ENCODE measurements around the gene ARHGAP18.

Gene ARHGAP18

DNA sequence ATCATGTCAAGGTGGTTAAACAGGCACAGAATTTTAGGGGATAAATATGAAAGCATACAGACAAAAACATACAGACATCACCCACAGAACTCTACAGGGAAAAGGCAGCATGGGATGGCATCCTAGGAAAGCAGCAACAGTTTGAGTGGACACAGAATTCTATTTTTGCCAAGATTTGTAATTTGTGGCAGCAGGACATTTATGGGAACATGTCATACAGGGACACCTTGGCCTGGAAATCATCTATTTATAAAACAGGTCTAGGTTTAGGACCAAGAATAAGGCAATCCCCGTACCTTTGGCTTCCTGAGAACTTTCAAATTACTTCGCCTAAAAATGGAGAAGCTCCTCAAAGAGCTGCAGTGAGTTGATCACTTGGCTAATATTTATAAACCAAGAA is 17.5 kb downstream of the ARHGAP18 start:
- DNase-seq (ENCODE audit: low read depth in 2 of 2), result no peak

DNA sequence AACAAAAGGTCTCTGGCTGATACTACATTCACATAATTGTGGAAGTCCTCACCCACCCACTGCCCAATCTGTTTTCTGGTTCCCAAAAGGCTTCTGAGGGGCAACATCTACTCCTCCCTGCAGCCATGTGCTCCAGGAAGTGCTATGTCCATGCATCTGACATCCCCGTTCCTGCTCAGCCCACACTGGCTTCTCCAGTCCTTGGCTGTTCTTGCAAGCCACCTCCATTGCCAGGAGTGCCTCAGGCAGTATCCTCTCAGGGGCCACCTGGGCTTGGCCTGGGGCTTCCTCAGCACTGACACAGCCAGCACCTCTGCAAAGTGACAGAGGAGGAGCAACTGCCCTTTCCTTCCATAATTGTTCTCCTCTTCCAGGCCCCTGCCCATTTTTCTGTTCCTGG is 18.3 kb downstream of the ARHGAP18 start:
- DNase-seq (ENCODE audit: low read depth in 2 of 2), result no peak

GRCh38 chr6:129691043-129691640 is 18.8 kb downstream of the ARHGAP18 start:
- DNase-seq (ENCODE audit: low read depth in 2 of 2), result no peak

DNA sequence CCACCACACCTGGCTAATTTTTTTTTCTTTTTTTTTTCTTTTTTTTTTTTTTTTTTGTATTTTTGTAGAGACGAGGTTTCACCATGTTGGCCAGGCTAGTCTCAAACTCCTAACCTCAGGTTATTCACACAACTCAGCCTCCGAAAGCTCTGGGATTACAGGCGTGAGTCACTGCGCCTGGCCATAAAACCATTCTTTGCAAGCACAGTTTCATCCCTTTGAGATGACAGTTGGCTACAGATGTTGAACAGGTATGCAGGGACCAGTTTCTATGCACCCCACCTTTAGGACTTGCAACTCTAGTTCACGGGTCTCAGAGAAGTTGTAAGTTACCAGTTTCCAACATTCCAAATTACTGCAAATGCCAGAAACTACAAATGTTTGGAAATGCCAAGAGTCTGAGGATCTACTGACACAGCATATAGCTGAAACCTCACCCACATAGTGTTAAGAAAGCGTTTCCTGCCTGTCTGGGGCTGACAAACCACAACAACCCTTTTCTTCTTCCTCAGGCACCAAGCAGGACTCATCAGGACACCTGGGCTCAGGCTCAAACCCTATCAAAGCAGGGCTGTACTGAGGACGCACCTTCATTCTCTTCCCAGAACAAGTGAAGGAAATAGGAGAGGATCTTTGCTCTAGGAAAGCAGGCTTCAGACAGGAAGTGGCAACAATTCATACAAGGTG is 22.9 kb downstream of the ARHGAP18 start:
- no peak for DNase-seq (ENCODE audit: low read depth in 2 of 2)

GRCh38 chr6:129685662-129686031 is 24.3 kb downstream of the ARHGAP18 start:
- no peak for DNase-seq (ENCODE audit: low read depth in 2 of 2)

DNA sequence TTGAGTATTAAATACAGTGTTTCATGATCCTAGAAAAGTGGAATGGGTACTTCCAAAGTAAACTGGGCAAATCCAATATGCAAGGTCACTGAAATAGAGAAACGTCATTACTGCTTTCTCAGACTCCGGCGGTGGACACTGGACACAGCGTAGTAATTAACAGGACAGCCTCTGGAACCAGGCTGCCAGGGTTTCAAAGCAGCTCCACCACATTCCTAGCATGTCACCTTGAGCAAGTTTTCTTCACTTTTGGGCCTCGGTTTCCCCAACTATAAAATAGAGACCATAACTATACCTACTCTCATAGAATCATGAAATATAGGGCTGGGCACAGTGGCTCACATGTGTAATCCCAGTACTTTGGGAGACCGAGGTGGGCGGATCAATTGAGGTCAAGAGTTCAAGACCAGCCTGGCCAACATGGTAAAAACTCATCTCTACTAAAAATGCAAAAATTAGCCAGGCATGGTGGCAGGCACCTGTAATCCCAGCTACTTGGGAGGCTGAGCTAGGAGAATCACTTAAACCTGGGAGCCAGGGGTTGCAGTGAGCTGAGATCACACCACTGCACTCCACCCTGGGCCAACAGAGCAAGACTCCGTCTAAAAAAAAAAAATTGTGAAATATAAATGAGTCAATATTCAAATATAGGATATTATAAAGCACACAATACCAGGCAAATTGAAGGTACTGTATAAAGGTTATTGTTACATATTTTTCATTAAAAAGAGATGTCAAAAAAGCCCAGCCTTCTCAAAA is 24.9 kb downstream of the ARHGAP18 start:
- DNase-seq (ENCODE audit: low read depth in 2 of 2), result no peak

DNA sequence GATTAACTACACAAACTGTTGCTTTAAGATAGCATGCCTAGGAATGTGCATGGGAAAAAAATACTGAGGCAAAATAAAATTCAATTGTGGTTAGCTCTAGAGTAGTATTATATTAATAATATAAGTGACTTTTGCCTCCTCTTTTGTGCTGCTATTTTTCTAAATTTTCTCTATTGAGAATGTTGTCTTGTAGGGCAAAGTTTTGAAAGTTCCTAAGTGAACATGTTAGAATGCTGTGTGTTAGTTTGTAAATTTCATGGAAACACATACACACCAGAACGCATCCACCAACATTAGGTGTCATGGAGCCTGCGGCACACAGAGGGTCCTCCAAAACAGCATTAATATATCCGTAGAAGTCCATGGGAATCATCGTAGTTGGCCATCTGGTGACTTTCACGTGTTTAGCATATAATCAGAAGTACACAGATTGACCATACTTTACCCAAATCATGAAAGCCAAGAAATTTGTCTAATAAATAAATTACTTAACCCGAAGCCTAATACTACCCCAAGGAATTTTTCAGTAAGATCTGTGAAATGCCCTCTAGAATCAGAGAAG is 25.6 kb downstream of the ARHGAP18 start:
- DNase-seq (ENCODE audit: low read depth in 2 of 2), result no peak

DNA sequence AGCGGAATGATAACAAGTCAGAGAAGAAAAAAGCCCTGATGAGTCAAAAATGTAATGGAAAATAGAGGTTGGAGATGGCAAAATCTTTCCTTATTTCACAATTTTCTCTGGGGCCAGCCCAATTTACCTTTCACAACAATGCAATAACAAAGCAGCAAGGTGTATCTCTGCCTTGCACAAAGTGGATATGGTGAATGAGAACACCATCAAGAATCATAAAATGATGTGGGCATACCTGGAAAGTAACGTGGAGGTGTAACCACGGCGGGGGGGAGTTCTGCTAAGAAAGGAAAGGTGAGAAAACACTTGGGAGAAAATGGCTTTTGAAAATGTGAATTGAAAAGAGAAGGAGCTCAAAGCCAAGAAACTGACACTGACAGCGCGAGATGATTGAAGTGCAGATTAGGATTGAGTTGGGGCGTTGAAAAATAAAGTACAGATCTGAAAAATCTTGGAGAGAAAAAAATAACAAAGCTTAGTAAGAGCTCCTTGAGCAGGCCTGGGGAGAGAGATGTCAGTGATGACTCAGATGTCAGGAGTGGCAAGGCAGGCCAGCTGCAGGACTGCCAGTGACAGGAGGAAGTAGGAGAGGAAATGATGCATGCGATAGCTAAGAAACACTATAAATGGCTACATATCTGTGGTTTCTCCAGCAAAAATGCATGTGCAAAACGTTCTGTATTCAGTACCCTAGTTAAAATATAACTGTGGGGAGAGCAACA is 26.2 kb downstream of the ARHGAP18 start:
- DNase-seq (ENCODE audit: low read depth in 2 of 2), result peak; percentile 19 to 43

DNA sequence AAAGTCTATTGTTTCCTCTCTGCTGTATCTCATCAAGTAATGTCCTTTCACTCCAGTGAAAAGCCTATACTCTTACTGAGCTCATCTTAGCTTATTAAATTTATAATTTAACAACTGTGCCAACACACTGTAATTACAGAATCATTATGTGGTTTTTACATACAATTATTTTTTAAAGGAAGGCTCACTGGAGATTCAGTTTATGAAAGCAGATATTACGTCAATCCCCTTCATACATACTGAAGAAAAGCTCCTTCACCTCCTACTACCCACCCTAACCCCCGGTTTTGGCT is 28.1 kb downstream of the ARHGAP18 start:
- DNase-seq (ENCODE audit: low read depth in 2 of 2), result no peak

GRCh38 chr6:129680633-129681032 is 29.3 kb downstream of the ARHGAP18 start:
- no peak for DNase-seq (ENCODE audit: low read depth in 2 of 2)

DNA sequence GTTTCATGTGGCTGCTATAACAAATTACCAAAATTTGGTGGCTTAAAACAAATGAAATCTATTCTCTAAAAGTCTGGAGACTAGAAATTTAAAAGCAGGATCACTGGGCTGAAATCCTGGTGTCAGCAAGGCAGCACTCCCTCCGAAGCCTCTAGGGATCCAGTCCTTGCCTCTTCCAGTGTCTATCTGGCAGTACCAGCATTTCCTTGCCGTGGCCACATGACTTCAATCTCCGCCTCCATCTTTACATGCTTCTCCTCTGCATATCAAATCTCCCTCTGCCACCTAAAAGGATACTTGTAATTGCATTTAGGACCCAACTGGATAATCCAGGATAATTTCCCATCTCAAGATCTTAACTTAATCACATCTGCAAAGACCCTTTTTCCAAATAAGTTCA is 30.2 kb downstream of the ARHGAP18 start:
- DNase-seq (ENCODE audit: low read depth in 2 of 2), result no peak

- DNase-seq (ENCODE audit: low read depth in 2 of 2), result no peak
These were observed 30.7 kb downstream of the ARHGAP18 start for GRCh38 chr6:129679275-129679674.

DNA sequence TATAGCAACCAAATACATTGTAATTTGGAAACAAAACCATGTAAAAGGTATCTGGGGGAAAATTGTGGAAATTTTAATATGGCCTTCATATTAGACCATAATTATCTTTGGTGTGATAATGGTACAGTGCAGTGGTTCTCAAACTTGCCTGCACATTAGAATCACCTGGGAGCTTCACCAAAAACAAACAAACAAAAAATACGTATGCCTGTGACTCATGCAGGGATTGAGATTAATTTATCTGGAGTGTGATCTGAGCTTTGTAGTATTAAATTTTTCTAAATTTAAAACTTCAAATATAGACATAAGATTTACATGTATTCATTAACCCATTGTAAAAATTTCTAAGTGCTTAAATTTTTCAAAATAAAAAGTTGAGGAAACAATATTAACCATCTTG is 31.5 kb downstream of the ARHGAP18 start:
- no peak for DNase-seq (ENCODE audit: low read depth in 2 of 2)

DNA sequence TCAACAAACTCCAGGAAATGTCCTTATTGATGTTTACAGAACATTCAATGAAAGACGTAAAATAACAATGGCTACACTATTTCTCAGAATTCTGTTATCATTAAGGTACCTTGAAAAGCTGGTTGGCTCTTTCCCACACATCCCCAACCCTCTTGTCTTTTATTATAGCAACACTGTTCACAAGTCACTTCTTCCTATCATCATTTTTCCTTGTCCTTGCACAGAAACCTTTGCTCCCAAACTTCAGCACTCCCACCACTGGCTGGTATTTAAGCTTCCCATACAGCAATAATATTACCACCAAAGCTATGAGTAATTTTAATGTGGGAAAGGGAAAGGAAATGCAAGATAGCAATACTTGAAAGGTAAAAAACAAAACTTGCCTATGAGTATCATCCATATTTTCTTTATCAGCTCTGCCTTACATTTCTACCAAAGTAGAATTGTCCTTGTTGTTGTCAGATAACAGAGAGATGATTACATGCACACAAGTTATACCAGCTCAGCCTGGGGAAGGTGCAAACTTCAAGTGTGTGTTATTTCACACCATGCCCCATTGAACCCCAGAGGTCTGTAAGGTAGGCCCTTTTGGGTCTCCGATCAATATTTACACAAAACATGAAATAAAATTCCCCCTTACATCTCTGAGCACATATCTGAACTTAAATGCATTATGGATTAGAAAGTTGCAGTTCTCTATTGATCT is 32.2 kb downstream of the ARHGAP18 start:
- DNase-seq (ENCODE audit: low read depth in 2 of 2), result no peak

GRCh38 chr6:129675669-129676472 is 34.1 kb downstream of the ARHGAP18 start:
- DNase-seq (ENCODE audit: low read depth in 2 of 2), result no peak

- no peak for DNase-seq (ENCODE audit: low read depth in 2 of 2)
These were observed 36.2 kb downstream of the ARHGAP18 start for GRCh38 chr6:129673748-129674147.

DNA sequence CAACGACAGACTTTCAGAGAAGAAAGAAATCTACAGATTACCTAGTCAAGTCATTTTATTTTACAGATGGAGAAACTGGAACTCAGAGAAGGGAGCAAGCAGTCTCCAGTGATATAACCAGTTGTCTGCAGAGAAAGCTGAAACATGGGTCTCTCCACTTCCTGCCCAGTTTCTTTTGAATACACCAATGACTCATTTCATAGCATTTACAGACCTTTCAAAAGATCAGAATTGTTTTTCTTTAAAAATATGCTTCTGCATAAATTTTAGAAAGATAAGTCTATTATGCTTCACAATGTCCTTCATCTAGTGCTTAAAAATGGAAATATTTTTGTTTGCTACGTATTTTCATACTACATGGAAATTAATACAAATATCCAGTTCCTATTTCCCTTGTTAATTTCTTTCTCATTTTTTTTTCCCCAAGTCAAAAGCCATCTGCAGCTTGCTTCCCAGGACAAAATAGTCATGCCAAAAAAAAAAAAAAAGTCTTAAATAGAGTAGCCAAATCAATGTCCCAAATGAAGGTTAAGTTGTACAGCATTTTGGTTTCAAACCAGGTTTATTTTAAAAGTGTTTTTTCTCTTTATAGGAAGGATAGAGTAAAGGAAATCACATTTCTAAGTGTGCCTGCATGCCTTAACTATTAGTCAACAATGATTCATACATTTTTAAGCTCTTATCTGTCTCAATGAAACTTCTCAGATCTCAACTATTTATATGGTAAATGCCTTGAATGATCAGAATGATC is 36.9 kb downstream of the ARHGAP18 start:
- no peak for DNase-seq (ENCODE audit: low read depth in 2 of 2)

- no peak for DNase-seq (ENCODE audit: low read depth in 2 of 2)
These were observed 37.7 kb downstream of the ARHGAP18 start for GRCh38 chr6:129672341-129672682.

DNA sequence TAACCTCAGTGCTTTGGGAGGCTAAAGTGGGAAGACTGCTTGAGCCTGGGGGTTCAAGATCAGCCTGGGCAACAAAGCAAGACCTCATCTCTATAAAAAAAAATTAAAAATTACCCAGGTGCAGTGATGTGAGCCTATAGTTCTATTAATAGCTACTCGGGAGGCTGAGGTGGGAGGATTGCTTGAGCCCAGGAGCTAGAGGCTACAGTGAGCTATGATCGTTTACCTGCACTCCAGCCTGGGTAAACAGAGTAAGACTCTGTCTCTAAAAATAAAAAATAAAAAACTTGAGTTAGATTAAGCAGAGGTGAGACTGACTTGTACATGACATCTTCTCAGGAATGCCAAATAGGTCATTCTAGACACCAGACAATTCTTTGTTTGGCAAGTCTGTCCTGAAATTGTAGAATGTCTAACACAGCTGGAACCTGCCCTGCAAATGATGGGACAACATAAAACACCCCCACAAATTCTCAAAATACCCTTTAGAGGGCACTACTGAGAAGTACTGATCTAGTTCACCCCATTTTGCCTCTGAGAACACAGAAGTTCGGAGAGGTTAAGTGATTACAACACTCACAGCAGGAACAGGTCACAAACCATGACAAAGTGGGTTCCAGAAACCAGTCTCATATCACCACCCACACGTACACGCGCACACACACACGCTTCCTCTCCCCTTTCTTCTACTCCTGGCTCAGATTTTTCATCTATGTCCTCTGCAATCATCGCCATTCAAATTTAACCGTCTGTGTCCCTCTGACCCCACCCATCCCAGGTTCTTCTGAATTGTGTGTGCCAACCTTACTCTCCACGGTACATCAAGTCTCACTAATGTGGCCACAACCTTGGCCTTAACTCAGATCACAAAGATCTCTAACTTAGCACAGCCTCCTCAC is 38.3 kb downstream of the ARHGAP18 start:
- DNase-seq (ENCODE audit: low read depth in 2 of 2), result peak; percentile 43 to 45

Data from activated CD4-positive, alpha-beta T cell treated with anti-CD3 and anti-CD28 coated beads for 24 hours (primary cell).